H9 (cell line): ENCODE results near the gene EFNB1. TPM values are rescaled to one million over a fixed set of nuclear protein-coding genes. Genes with fewer than 3 reads are reported as not detected.

ENCODE experiments used
- DNase-seq: peaks from one replicate; pipeline ENCODE4 v3.0.0-alpha.2; 2017
- H2AFZ ChIP-seq: one replicate; pipeline ENCODE4 v1.6.1; 2013; ENCODE audit warnings: mild to moderate bottlenecking, low read length, control low read depth, moderate library complexity
- H2AK5ac ChIP-seq: 2 replicates; pipeline ENCODE4 v1.6.1; 2013; ENCODE audit warnings: low read length, control low read depth, mixed read lengths; ENCODE audit not compliant: insufficient read length
- H2BK120ac ChIP-seq: one replicate; pipeline ENCODE4 v1.6.1; 2013; ENCODE audit warnings: low read depth, mild to moderate bottlenecking, low read length, control low read depth, inconsistent platforms; ENCODE audit not compliant: poor library complexity, severe bottlenecking
- H2BK12ac ChIP-seq: 2 replicates; pipeline ENCODE4 v1.6.1; 2013; ENCODE audit warnings: low read length, control low read depth, mixed read lengths, low read depth; ENCODE audit not compliant: insufficient read length
- H2BK15ac ChIP-seq: 2 replicates; pipeline ENCODE4 v1.6.1; 2013; ENCODE audit warnings: low read depth, low read length, control low read depth
- H2BK20ac ChIP-seq: one replicate; pipeline ENCODE4 v1.6.1; 2013; ENCODE audit warnings: low read depth, mild to moderate bottlenecking, low read length, control low read depth, inconsistent platforms; ENCODE audit not compliant: poor library complexity, severe bottlenecking
- H2BK5ac ChIP-seq: 2 replicates; pipeline ENCODE4 v1.6.1; 2013; ENCODE audit warnings: low read length, control low read depth, mixed read lengths; ENCODE audit not compliant: insufficient read length
- H3K14ac ChIP-seq: 2 replicates; pipeline ENCODE4 v1.6.1; 2013; ENCODE audit warnings: low read length, control low read depth; ENCODE audit not compliant: insufficient read depth
- H3K18ac ChIP-seq: 2 replicates; pipeline ENCODE4 v1.6.1; 2013; ENCODE audit warnings: low read depth, mild to moderate bottlenecking, mixed read lengths, low read length, control low read depth; ENCODE audit not compliant: insufficient read length
- H3K23ac ChIP-seq: 2 replicates; pipeline ENCODE4 v1.6.1; 2013; ENCODE audit warnings: low read length, control low read depth, mixed read lengths, low read depth; ENCODE audit not compliant: insufficient read length
- H3K23me2 ChIP-seq: 2 replicates; pipeline ENCODE4 v1.6.1; 2013; ENCODE audit warnings: low read depth, mild to moderate bottlenecking, mixed read lengths, low read length, control low read depth; ENCODE audit not compliant: insufficient read length, poor library complexity, severe bottlenecking
- H3K27ac ChIP-seq: 2 replicates; pipeline ENCODE4 v1.5.1; 2013; ENCODE audit warnings: low read length, control low read depth, mixed read lengths, low read depth; ENCODE audit not compliant: insufficient read length
- H3K27me3 ChIP-seq: 2 replicates; pipeline ENCODE4 v1.6.1; 2013; ENCODE audit warnings: low read length, control low read depth, inconsistent platforms; ENCODE audit not compliant: insufficient read depth
- H3K4ac ChIP-seq: 2 replicates; pipeline ENCODE4 v1.6.1; 2013; ENCODE audit warnings: low read depth, mild to moderate bottlenecking, control low read depth, inconsistent platforms, low read length, moderate library complexity
- H3K4me1 ChIP-seq: 2 replicates; pipeline ENCODE4 v1.6.1; 2013; ENCODE audit warnings: low read length, control low read depth, inconsistent platforms; ENCODE audit not compliant: insufficient read depth
- H3K4me2 ChIP-seq: 2 replicates; pipeline ENCODE4 v1.6.1; 2013; ENCODE audit warnings: low read length, control low read depth, mixed read lengths; ENCODE audit not compliant: insufficient read length, insufficient read depth
- H3K56ac ChIP-seq: 2 replicates; pipeline ENCODE4 v1.6.1; 2013; ENCODE audit warnings: low read depth, mild to moderate bottlenecking, mixed read lengths, low read length, control low read depth; ENCODE audit not compliant: insufficient read length
- H3K79me1 ChIP-seq: 2 replicates; pipeline ENCODE4 v1.6.1; 2013; ENCODE audit warnings: low read depth, mild to moderate bottlenecking, moderate library complexity, low read length, control low read depth, inconsistent platforms; ENCODE audit not compliant: insufficient read depth, poor library complexity, severe bottlenecking
- H3K79me2 ChIP-seq: 2 replicates; pipeline ENCODE4 v1.6.1; 2013; ENCODE audit warnings: low read length, control low read depth, inconsistent platforms; ENCODE audit not compliant: insufficient read depth
- H3K9ac ChIP-seq: 2 replicates; pipeline ENCODE4 v1.6.1; 2013; ENCODE audit warnings: low read length, control low read depth, mixed read lengths; ENCODE audit not compliant: insufficient read length; ENCODE audit errors: extremely low read depth
- H3K9me3 ChIP-seq: one replicate; pipeline ENCODE4 v1.6.1; 2013; ENCODE audit warnings: low read depth, low read length, inconsistent platforms; ENCODE audit not compliant: control insufficient read depth
- H3T11ph ChIP-seq: one replicate; pipeline ENCODE4 v1.6.1; 2013; ENCODE audit warnings: mild to moderate bottlenecking, low read length, control low read depth, inconsistent platforms
- H4K20me1 ChIP-seq: one replicate; pipeline ENCODE4 v1.6.1; 2013; ENCODE audit not compliant: control insufficient read depth, insufficient read length, insufficient read depth
- H4K5ac ChIP-seq: 2 replicates; pipeline ENCODE4 v1.6.1; 2013; ENCODE audit warnings: low read depth, mild to moderate bottlenecking, mixed read lengths, low read length, control low read depth; ENCODE audit not compliant: insufficient read length
- H4K8ac ChIP-seq: replicated peaks from 2 replicates; pipeline ENCODE4 v1.6.1; 2013; ENCODE audit warnings: low read length, control low read depth, mixed read lengths, low read depth; ENCODE audit not compliant: insufficient read length
- H4K91ac ChIP-seq: 2 replicates; pipeline ENCODE4 v1.6.1; 2013; ENCODE audit warnings: low read depth, mild to moderate bottlenecking, moderate library complexity, mixed read lengths, low read length, control low read depth; ENCODE audit not compliant: insufficient read length
- H3K27ac Mint-ChIP-seq, 3 experiments: 2 replicates in 2 of 3; 3 replicates in 1 of 3; pipeline ENCODE4 v1.8.0; 2020 to 2021; ENCODE audit warnings: mixed read lengths in 3 of 3, mild to moderate bottlenecking in 1 of 3, moderate library complexity in 1 of 3
- H3K27me3 Mint-ChIP-seq: 2 replicates; pipeline ENCODE4 v1.8.0; 2021; ENCODE audit warnings: low read depth, mild to moderate bottlenecking, moderate library complexity, mixed read lengths
- H3K36me3 Mint-ChIP-seq, 3 experiments: 2 replicates in 2 of 3; 3 replicates in 1 of 3; pipeline ENCODE4 v1.8.0; 2020 to 2021; ENCODE audit warnings: low read depth in 3 of 3, mixed read lengths in 3 of 3; ENCODE audit not compliant: insufficient read depth in 1 of 3
- H3K4me1 Mint-ChIP-seq, 2 experiments: 2 replicates each; pipeline ENCODE4 v1.8.0; 2020; ENCODE audit warnings: mixed read lengths in 2 of 2
- H3K4me3 Mint-ChIP-seq, 2 experiments: 2 replicates in 1 of 2; 3 replicates in 1 of 2; pipeline ENCODE4 v1.8.0; 2020 to 2021; ENCODE audit warnings: mild to moderate bottlenecking in 2 of 2, mixed read lengths in 2 of 2, moderate library complexity in 1 of 2
- H3K9me3 Mint-ChIP-seq, 2 experiments: 2 replicates in 1 of 2; 3 replicates in 1 of 2; pipeline ENCODE4 v1.8.0; 2020; ENCODE audit warnings: mild to moderate bottlenecking in 2 of 2, mixed read lengths in 2 of 2, moderate library complexity in 1 of 2
- WGBS: extraction: QIAGEN DNeasy Blood & Tissue Kit; methylation state at CpG from one replicate; pipeline ENCODE4 v1.1.7; 2013; ENCODE audit warnings: missing lambda C conversion rate, low lambda C conversion rate, mixed read lengths; ENCODE audit not compliant: insufficient read length; ENCODE audit errors: extremely low coverage; 5-methylcytosine and 5-hydroxymethylcytosine counted together
- total RNA-seq: library from RNA; stranded (reverse); gene quantifications from 2 replicates; pipeline ENCODE4 v1.2.1, GENCODE V29; 2021
- TF ChIP-seq, protein P1 (sequence below): fragments of 200-600 bp; sonication (generic); conservative IDR thresholded peaks from 3 replicates; pipeline ENCODE4 v1.8.0; 2021; ENCODE audit warnings: antibody characterized with exemption, mild to moderate bottlenecking

Gene EFNB1
- total RNA-seq, 1 experiment from 2014 or later: 3.1 TPM

DNA sequence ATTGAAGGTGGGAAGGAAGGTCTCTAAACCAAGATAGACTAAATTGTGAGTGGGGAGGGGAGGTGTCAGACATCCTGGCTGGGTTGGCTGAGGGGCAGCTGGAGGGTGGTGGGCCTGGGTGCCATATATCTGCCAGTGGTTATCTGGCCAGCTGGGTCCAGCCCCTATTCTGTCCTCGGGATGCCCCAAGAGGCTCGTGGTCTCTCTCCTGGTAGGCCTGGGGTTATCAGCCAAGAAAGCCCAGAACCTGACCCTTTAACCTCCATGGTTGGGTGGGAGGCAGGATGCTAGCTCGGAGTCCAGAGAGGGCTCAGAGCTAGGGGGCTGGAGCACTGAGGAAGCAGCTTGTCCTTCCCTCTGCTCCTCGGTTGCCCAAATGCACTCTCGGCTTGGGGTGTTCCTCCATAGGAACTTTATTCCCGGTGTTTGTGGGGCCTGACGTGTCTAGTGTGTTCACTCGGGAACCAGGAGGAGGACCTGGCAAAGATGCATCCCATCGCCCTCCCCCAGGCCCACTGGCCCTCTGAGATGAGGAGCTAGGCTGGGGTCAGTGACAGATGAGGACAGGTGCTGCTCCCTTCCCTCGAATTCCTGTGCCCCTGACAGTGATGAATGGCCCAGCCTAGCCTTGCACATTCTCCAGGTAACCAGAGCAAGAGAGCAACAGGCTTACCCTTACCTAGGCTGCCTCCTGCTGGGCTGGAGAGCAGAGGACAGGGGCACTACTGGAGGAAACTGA is 5.2 kb upstream of the EFNB1 start:
- DNase-seq: no peak
- no peak overlapping the region for H3K27ac ChIP-seq
- H2AK5ac ChIP-seq: no peak overlapping the region
- TF ChIP-seq, protein P1, sequence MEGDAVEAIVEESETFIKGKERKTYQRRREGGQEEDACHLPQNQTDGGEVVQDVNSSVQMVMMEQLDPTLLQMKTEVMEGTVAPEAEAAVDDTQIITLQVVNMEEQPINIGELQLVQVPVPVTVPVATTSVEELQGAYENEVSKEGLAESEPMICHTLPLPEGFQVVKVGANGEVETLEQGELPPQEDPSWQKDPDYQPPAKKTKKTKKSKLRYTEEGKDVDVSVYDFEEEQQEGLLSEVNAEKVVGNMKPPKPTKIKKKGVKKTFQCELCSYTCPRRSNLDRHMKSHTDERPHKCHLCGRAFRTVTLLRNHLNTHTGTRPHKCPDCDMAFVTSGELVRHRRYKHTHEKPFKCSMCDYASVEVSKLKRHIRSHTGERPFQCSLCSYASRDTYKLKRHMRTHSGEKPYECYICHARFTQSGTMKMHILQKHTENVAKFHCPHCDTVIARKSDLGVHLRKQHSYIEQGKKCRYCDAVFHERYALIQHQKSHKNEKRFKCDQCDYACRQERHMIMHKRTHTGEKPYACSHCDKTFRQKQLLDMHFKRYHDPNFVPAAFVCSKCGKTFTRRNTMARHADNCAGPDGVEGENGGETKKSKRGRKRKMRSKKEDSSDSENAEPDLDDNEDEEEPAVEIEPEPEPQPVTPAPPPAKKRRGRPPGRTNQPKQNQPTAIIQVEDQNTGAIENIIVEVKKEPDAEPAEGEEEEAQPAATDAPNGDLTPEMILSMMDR: no peak
- H3K4me2 ChIP-seq: no peak overlapping the region
- H2BK20ac ChIP-seq: no peak overlapping the region
- whole genome bisulfite sequencing: no CpG with 5 or more reads among the region's 10 CpGs
- no peak overlapping the region for H3K18ac ChIP-seq
- H2BK15ac ChIP-seq: no peak overlapping the region
- H3K27ac Mint-ChIP-seq: no peak overlapping the region
- H3K9me3 ChIP-seq: no peaks in the 10 kb centered on the region
- H3K27me3 Mint-ChIP-seq: peaks cover 70% of the 10 kb centered on the region
- H3K36me3 Mint-ChIP-seq: peaks cover 0 to 5% (median 0%) of the 10 kb centered on the region in 3 experiments; a peak in 1 of 7 replicates
- no peak overlapping the region for H4K91ac ChIP-seq
- no peak overlapping the region for H3K4ac ChIP-seq
- H3K9me3 Mint-ChIP-seq: peaks cover 60 to 79% of the 10 kb centered on the region in 2 experiments
- no peak overlapping the region for H2AFZ ChIP-seq
- H2BK5ac ChIP-seq: no peak overlapping the region
- no peak overlapping the region for H2BK120ac ChIP-seq
- H3K4me3 Mint-ChIP-seq: no peak overlapping the region
- H3K56ac ChIP-seq: no peak overlapping the region
- peaks cover 3 to 9% of the 10 kb centered on the region in 2 experiments for H3K4me1 Mint-ChIP-seq
- no peak overlapping the region for H4K8ac ChIP-seq
- H3K4me1 ChIP-seq: 0 out of 2 replicates have a peak, but pooled peaks cover 2% of the 10 kb centered on the region
- H3K79me2 ChIP-seq: no peaks in the 10 kb centered on the region
- H3K79me1 ChIP-seq: no peaks in the 10 kb centered on the region
- H2BK12ac ChIP-seq: no peak overlapping the region
- no peaks in the 10 kb centered on the region for H3K23me2 ChIP-seq
- no peaks in the 10 kb centered on the region for H4K20me1 ChIP-seq
- H3K14ac ChIP-seq: no peak overlapping the region
- H3K27me3 ChIP-seq: peaks cover 25% of the 10 kb centered on the region; the same call in 1 of the 2 replicates
- no peak overlapping the region for H3T11ph ChIP-seq
- H3K23ac ChIP-seq: no peak overlapping the region
- no peak overlapping the region for H4K5ac ChIP-seq
- no peak overlapping the region for H3K9ac ChIP-seq
